HepG2 (cell line): ENCODE data around the gene CMTM8. TPM values are rescaled to one million over a fixed set of nuclear protein-coding genes. Genes with fewer than 3 reads are reported as not detected.

Source experiments
- ATAC-seq: fragments of 200-7000 bp; cut with Tn5 transposase; 3 replicates; pipeline ENCODE4 v1.9.1; 2020; ENCODE audit warnings: mild to moderate bottlenecking, moderate library complexity
- BruUV-seq: library from RNA; stranded (reverse); fragments of 400-500 nt; replicated peaks from 2 replicates; lab custom pipeline; 2021; lab: Mats Ljungman, UMichigan
- CTCF ChIA-PET: fragments of 300-600 bp; formaldehyde crosslinking; extraction: SDS; loops from one replicate; lab custom pipeline; 2021; ENCODE audit warnings: low total read pairs, inconsistent platforms, low intra/inter-chr PET ratio; lab: Yijun Ruan, JAX
- POLR2A ChIA-PET: fragments of 350-600 bp; sonication (Branson Sonifier 250); formaldehyde crosslinking; loops from one replicate; lab custom pipeline; 2020; ENCODE audit warnings: antibody characterized with exemption, inconsistent platforms; lab: Yijun Ruan, JAX
- DNase-seq: peaks from one replicate; pipeline ENCODE4 v3.0.0-alpha.2; 2015; ENCODE audit warnings: low spot score
- FAIRE-seq: peaks from 3 replicates; lab custom pipeline; 2011; peaks lifted over from hg19 to GRCh38; lab: Jason Lieb, UNC
- H2AFZ ChIP-seq: one replicate; pipeline ENCODE4 v1.6.1; 2011; ENCODE audit warnings: low read length, inconsistent platforms
- H3K27ac ChIP-seq: fragments of 300-600 bp; 3 replicates; pipeline ENCODE4 v1.8.0; 2011; ENCODE audit warnings: mixed run types, mild to moderate bottlenecking, mixed read lengths, low read length, inconsistent platforms; ENCODE audit not compliant: insufficient read depth; ENCODE audit errors: extremely low read length
- H3K27me3 ChIP-seq, 2 experiments: fragments of 200-600 bp in 1 of 2; 2 replicates in 1 of 2; 3 replicates in 1 of 2; pipeline versions ENCODE4 v1.6.0 to v1.8.0; 2011; ENCODE audit warnings: low read length in 2 of 2, mild to moderate bottlenecking in 2 of 2, moderate library complexity in 2 of 2, inconsistent platforms in 1 of 2; ENCODE audit not compliant: insufficient read depth in 2 of 2, control insufficient read depth in 1 of 2
- H3K36me3 ChIP-seq, 2 experiments: fragments of 200-600 bp in 1 of 2; replicated peaks in 1 of 2; 2 replicates in 1 of 2; 3 replicates in 1 of 2; pipeline versions ENCODE4 v1.5.1 to v1.8.0; 2011; ENCODE audit warnings: low read length in 2 of 2, inconsistent platforms in 1 of 2; ENCODE audit not compliant: insufficient read depth in 2 of 2, control insufficient read depth in 1 of 2
- H3K4me1 ChIP-seq: 2 replicates; pipeline ENCODE4 v1.5.1; 2012; ENCODE audit warnings: low read length, inconsistent platforms; ENCODE audit not compliant: insufficient read depth
- H3K4me2 ChIP-seq: 2 replicates; pipeline ENCODE4 v1.6.0; 2011; ENCODE audit warnings: low read depth, low read length, inconsistent platforms
- H3K4me3 ChIP-seq, 3 experiments: fragments of 200-600 bp in 1 of 3; sonication (generic), shearing (Covaris generic) in 1 of 3; replicated peaks in 1 of 3; 2 replicates each; pipeline ENCODE4 v1.5.1; 2011 to 2016; ENCODE audit warnings: low read length in 3 of 3, inconsistent platforms in 2 of 3, low read depth in 2 of 3, mild to moderate bottlenecking in 2 of 3, control low read depth in 1 of 3, mixed read lengths in 1 of 3; ENCODE audit not compliant: insufficient read depth in 1 of 3
- H3K79me2 ChIP-seq: one replicate; pipeline ENCODE4 v1.6.1; 2011; ENCODE audit warnings: low read length, inconsistent platforms; ENCODE audit not compliant: insufficient read depth
- H3K9ac ChIP-seq: 2 replicates; pipeline ENCODE4 v1.6.0; 2011; ENCODE audit warnings: mild to moderate bottlenecking, low read depth, low read length, inconsistent platforms; ENCODE audit not compliant: insufficient read depth
- H3K9me3 ChIP-seq: 2 replicates; pipeline ENCODE4 v1.5.1; 2012; ENCODE audit warnings: mild to moderate bottlenecking, low read length
- H4K20me1 ChIP-seq: 2 replicates; pipeline ENCODE4 v1.6.0; 2011; ENCODE audit warnings: inconsistent platforms, mild to moderate bottlenecking, low read length, moderate library complexity; ENCODE audit not compliant: insufficient read depth
- AKNA ChIP-seq: sonication (generic); formaldehyde crosslinking; IDR thresholded peaks from 2 replicates; pipeline ENCODE4 v1.4.0; 2020; ENCODE audit warnings: missing genetic modification reagents, borderline replicate concordance
- DMTF1 ChIP-seq: sonication (generic); formaldehyde crosslinking; IDR thresholded peaks from 2 replicates; pipeline ENCODE4 v1.4.0; 2020; ENCODE audit warnings: mild to moderate bottlenecking, missing genetic modification reagents
- E2F1 ChIP-seq: sonication (generic); formaldehyde crosslinking; IDR thresholded peaks from 2 replicates; pipeline ENCODE4 v1.5.0; 2020; ENCODE audit warnings: missing genetic modification reagents
- HMG20A ChIP-seq: IDR thresholded peaks from 2 replicates; pipeline ENCODE4 v1.6.1; 2016; ENCODE audit warnings: borderline replicate concordance
- HNRNPH1 ChIP-seq: fragments of 200-400 bp; formaldehyde crosslinking; optimal IDR thresholded peaks from 2 replicates; pipeline ENCODE3; 2017; ENCODE audit warnings: mild to moderate bottlenecking, low read depth, low read length
- MNT ChIP-seq: fragments of 450-650 bp; IDR thresholded peaks from 2 replicates; pipeline ENCODE4 v1.6.1; 2016
- NFE2 ChIP-seq: sonication (generic); formaldehyde crosslinking; IDR thresholded peaks from 2 replicates; pipeline ENCODE4 v1.4.0; 2020; ENCODE audit warnings: missing genetic modification reagents
- WGBS: methylation state at CpG from one replicate; pipeline ENCODE4 v1.1.6; 2017; ENCODE audit warnings: low lambda C conversion rate; 5-methylcytosine and 5-hydroxymethylcytosine counted together
- in situ Hi-C: cut with HindIII; loops from 2 replicates; pipeline ENCODE4 v1.10.0; 2017; ENCODE audit warnings: low pct_unique_long_range_greater_than_20kb; ENCODE audit not compliant: extremely low pct_ligation_motif_present
- intact Hi-C: fragments of 100-400 bp; cut with micrococcal nuclease; formaldehyde crosslinking; loops from one replicate; pipeline ENCODE4 v1.10.0; 2022; ENCODE audit not compliant: unreplicated experiment
- polyA plus RNA-seq, 8 experiments: library from polyadenylated mRNA; depleted of rRNA in 3 of 8; stranded (reverse) in 7 of 8; unstranded in 1 of 8; fragments of >200 nt; fragmentation: Illumina TruSeq in 4 of 8; extraction: Trizol in 4 of 8; gene quantifications; 2 replicates each; pipeline versions ENCODE4 v1.2.1 to v1.2.3, GENCODE V29; 2011 to 2016; ENCODE audit warnings: low read depth in 4 of 8, missing spikeins in 1 of 8, mixed read lengths in 1 of 8; ENCODE audit not compliant: insufficient read depth in 1 of 8
- total RNA-seq, 5 experiments: library from RNA; depleted of rRNA; stranded (reverse); fragments of >200 nt; fragmentation: Illumina TruSeq; extraction: Trizol; gene quantifications; 2 replicates each; pipeline ENCODE4 v1.2.3, GENCODE V29; 2016; ENCODE audit warnings: low read depth in 1 of 5

The CMTM8 gene
- total and polyA plus RNA-seq, 2 of the 13 experiments (the other 11 are each of a cell fraction or from before 2014, with no cell fraction given), result 8.9 to 15.8 TPM

- 94% methylated on average over 5 of the region's 5 CpGs for WGBS
- H3K4me2 ChIP-seq, result no peak overlapping the region
- BruUV-seq, result no TSS peak
- ChIA-PET POLR2A (no interaction called here), CTCF (no interaction called here)
- no peak overlapping the region for H2AFZ ChIP-seq
- H3K36me3 ChIP-seq, result peaks cover 0 to 1% of the 10 kb centered on the region in 2 experiments; a peak in 1 of 5 replicates
- H3K27me3 ChIP-seq, result no peaks in the 10 kb centered on the region
- no peak overlapping the region for H3K4me3 ChIP-seq
- peaks cover 14% of the 10 kb centered on the region for H3K79me2 ChIP-seq
- H3K9ac ChIP-seq, result no peak overlapping the region
- H3K27ac ChIP-seq, result no peak overlapping the region
- no peaks in the 10 kb centered on the region for H3K9me3 ChIP-seq
- FAIRE-seq (no peak), DNase-seq (no peak), ATAC-seq (no peak)
- TF ChIP-seq DMTF1 (CRISPR knock-in tag), result no peak
- TF ChIP-seq E2F1 (CRISPR knock-in tag), result no peak
- peaks cover 7% of the 10 kb centered on the region; the same call in 1 of the 2 replicates for H3K4me1 ChIP-seq
- intact Hi-C loops, result no loop called here
- in situ Hi-C loops, result no loop called here
- H4K20me1 ChIP-seq, result no peaks in the 10 kb centered on the region
Observed at GRCh38 chr3:32411442-32411841, 173.0 kb downstream of the CMTM8 start.

GRCh38 chr3:32412887-32413286, 174.4 kb downstream of the CMTM8 start:
- Histone ChIP-seq H3K27me3 (no peaks in the 10 kb centered on the region), H4K20me1 (no peaks in the 10 kb centered on the region), H3K4me1 (no peaks in the 10 kb centered on the region), H3K4me3 (no peak overlapping the region), H3K79me2 (peaks cover 13% of the 10 kb centered on the region), H3K9ac (no peak overlapping the region), H3K36me3 (peaks cover 0 to 1% of the 10 kb centered on the region in 2 experiments; a peak in 1 of 5 replicates), H3K4me2 (no peak overlapping the region), H3K9me3 (no peaks in the 10 kb centered on the region), H3K27ac (no peak overlapping the region), H2AFZ (no peak overlapping the region)
- no TSS peak for BruUV-seq
- FAIRE-seq, result no peak
- intact Hi-C loops, result no loop called here
- ATAC-seq, result no peak
- in situ Hi-C loops, result no loop called here
- 95% methylated on average over 3 of the region's 3 CpGs for WGBS
- POLR2A ChIA-PET, result no interaction called here
- CTCF ChIA-PET, result no interaction called here
- DNase-seq, result no peak
- no peak for TF ChIP-seq NFE2 (CRISPR knock-in tag)
- TF ChIP-seq HMG20A (CRISPR knock-in tag), result no peak
- no peak for TF ChIP-seq HNRNPH1
- TF ChIP-seq AKNA (CRISPR knock-in tag), result no peak
- TF ChIP-seq MNT, result no peak
